Vagina (tissue), 2 donors: ENCODE measurements around the gene PXDN.

ENCODE experiments used
- POLR2A ChIP-seq, 2 donors: fragments of 450-650 bp; IDR thresholded peaks; one replicate each; pipeline ENCODE4 v1.6.1; 2017; ENCODE audit warnings: antibody characterized with exemption in 2 of 2, mild to moderate bottlenecking in 2 of 2, moderate library complexity in 2 of 2
- POLR2AphosphoS5 ChIP-seq, 2 donors: sonication (generic); formaldehyde crosslinking; IDR thresholded peaks; one replicate each; pipeline ENCODE4 v1.9.0; 2017; ENCODE audit warnings: antibody characterized with exemption in 2 of 2, mild to moderate bottlenecking in 2 of 2, low read depth in 1 of 2; ENCODE audit not compliant: insufficient read depth in 1 of 2
- TF ChIP-seq, protein P1 (sequence below), 3 experiments: fragments of 450-650 bp in 2 of 3; fragments of 200-600 bp in 1 of 3; sonication (generic) in 1 of 3; IDR thresholded peaks; one replicate each; pipeline ENCODE4 v1.5.1; 2017 to 2019; ENCODE audit warnings: antibody characterized with exemption in 3 of 3, mild to moderate bottlenecking in 2 of 3, moderate library complexity in 2 of 3

DNA sequence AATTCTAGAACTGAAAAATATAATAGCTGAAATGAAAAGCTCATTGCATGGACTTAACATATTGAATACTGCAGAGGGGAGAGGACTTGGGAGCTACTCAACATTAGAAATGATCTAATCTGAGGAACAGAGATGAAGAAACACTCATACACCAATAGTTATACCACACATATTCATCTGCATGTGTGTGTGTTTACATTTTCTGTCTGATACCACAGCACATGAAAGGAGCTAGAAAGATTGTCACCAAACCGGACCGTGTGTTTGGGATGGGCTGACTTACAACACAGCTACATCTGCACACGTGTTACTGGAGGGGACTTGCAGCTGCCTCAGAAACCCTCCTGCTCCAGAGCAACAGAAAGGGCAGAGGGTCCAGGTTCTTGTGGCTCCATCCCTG is 47.8 kb downstream of the PXDN start:
- TF ChIP-seq, protein P1, sequence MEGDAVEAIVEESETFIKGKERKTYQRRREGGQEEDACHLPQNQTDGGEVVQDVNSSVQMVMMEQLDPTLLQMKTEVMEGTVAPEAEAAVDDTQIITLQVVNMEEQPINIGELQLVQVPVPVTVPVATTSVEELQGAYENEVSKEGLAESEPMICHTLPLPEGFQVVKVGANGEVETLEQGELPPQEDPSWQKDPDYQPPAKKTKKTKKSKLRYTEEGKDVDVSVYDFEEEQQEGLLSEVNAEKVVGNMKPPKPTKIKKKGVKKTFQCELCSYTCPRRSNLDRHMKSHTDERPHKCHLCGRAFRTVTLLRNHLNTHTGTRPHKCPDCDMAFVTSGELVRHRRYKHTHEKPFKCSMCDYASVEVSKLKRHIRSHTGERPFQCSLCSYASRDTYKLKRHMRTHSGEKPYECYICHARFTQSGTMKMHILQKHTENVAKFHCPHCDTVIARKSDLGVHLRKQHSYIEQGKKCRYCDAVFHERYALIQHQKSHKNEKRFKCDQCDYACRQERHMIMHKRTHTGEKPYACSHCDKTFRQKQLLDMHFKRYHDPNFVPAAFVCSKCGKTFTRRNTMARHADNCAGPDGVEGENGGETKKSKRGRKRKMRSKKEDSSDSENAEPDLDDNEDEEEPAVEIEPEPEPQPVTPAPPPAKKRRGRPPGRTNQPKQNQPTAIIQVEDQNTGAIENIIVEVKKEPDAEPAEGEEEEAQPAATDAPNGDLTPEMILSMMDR (IDR thresholded peaks at IDR 0.05) = no peak
- TF ChIP-seq POLR2A (IDR thresholded peaks at IDR 0.05) (no peak), POLR2AphosphoS5 (IDR thresholded peaks at IDR 0.05; ENCODE audit: insufficient read depth in 1 of 2, low read depth in 1 of 2) (no peak)
